GM19099 (cell line): ENCODE data around the gene SEPTIN2.

ENCODE experiments used
- POLR2A ChIP-seq: IDR thresholded peaks from 3 replicates; pipeline ENCODE4 v1.6.1; 2011; ENCODE audit warnings: low read depth; ENCODE audit not compliant: insufficient read length; ENCODE audit errors: extremely low read depth

The SEPTIN2 gene

GRCh38 chr2:241320394-241320793 is 4.7 kb downstream of the SEPTIN2 start:
- TF ChIP-seq POLR2A, result no peak

GRCh38 chr2:241321033-241321432 is 5.3 kb downstream of the SEPTIN2 start:
- TF ChIP-seq POLR2A, result no peak

- no peak for TF ChIP-seq POLR2A
Measured at GRCh38 chr2:241321886-241322285, 6.2 kb downstream of the SEPTIN2 start.

- TF ChIP-seq POLR2A, result no peak
Measured at GRCh38 chr2:241323778-241324177, 8.1 kb downstream of the SEPTIN2 start.

- no peak for TF ChIP-seq POLR2A
Measured at GRCh38 chr2:241324775-241325174, 9.1 kb downstream of the SEPTIN2 start.

GRCh38 chr2:241325257-241325656 is 9.5 kb downstream of the SEPTIN2 start:
- no peak for TF ChIP-seq POLR2A

- no peak for TF ChIP-seq POLR2A
Measured at GRCh38 chr2:241329669-241330615, 14.2 kb downstream of the SEPTIN2 start.

- TF ChIP-seq POLR2A, result no peak
Measured at GRCh38 chr2:241330616-241330981, 14.9 kb downstream of the SEPTIN2 start.

GRCh38 chr2:241334813-241335212 is 19.1 kb downstream of the SEPTIN2 start:
- no peak for TF ChIP-seq POLR2A

- no peak for TF ChIP-seq POLR2A
Measured at GRCh38 chr2:241339839-241340630, 24.3 kb downstream of the SEPTIN2 start.

- no peak for TF ChIP-seq POLR2A
Measured at GRCh38 chr2:241340631-241341163, 25.0 kb downstream of the SEPTIN2 start.

GRCh38 chr2:241344925-241345651 is 29.4 kb downstream of the SEPTIN2 start:
- no peak for TF ChIP-seq POLR2A

- no peak for TF ChIP-seq POLR2A
Measured at GRCh38 chr2:241349941-241350340, 34.2 kb downstream of the SEPTIN2 start.

GRCh38 chr2:241350530-241350877 is 34.8 kb downstream of the SEPTIN2 start:
- no peak for TF ChIP-seq POLR2A

- no peak for TF ChIP-seq POLR2A
Measured at GRCh38 chr2:241350878-241351639, 35.3 kb downstream of the SEPTIN2 start.

GRCh38 chr2:241351640-241352031 is 35.9 kb downstream of the SEPTIN2 start:
- TF ChIP-seq POLR2A, result no peak
